ENCODE data around the gene FBN1. TPM values are rescaled to one million over a fixed set of nuclear protein-coding genes. Genes with fewer than 3 reads are reported as not detected.

The FBN1 gene
- total and polyA plus RNA-seq, 7 donors = 1.2 to 173 (median 57.0) TPM

DNA sequence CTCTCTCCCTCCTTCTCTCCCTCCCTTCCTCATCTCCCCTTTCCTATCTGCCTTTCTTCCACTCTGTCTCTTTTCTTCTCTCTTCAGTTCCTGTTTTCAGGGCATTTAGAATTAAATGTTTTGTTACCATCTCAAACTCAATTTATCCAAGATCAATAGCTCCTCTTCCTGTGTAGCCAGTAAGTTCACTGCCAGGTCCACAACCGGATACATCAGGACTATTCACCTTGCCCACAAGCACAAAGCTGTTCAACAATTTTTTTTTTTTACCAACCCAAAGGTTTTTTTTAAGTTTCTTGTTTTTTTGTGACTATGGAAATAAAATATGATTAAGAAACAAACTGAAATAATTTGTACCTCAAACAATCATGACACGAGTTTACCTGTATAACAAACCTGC is 26.1 kb downstream of the FBN1 start:
- H3K4me3 ChIP-seq = no peak overlapping the region
- intact Hi-C loops (cut with DNase I) = no loop called here
- no peaks in the 10 kb centered on the region for H3K36me3 ChIP-seq
- H3K27ac ChIP-seq = no peak overlapping the region
- peaks cover 0 to 37% (median 21%) of the 10 kb centered on the region in 4 donors for H3K4me1 ChIP-seq
- DNase-seq = no peak
- WGBS, 2 donors = 67 to 83% methylated on average over 2 of the region's 2 CpGs
- H3K27me3 ChIP-seq = no peaks in the 10 kb centered on the region
- no peaks in the 10 kb centered on the region for H3K9me3 ChIP-seq
- TF ChIP-seq, protein P1, sequence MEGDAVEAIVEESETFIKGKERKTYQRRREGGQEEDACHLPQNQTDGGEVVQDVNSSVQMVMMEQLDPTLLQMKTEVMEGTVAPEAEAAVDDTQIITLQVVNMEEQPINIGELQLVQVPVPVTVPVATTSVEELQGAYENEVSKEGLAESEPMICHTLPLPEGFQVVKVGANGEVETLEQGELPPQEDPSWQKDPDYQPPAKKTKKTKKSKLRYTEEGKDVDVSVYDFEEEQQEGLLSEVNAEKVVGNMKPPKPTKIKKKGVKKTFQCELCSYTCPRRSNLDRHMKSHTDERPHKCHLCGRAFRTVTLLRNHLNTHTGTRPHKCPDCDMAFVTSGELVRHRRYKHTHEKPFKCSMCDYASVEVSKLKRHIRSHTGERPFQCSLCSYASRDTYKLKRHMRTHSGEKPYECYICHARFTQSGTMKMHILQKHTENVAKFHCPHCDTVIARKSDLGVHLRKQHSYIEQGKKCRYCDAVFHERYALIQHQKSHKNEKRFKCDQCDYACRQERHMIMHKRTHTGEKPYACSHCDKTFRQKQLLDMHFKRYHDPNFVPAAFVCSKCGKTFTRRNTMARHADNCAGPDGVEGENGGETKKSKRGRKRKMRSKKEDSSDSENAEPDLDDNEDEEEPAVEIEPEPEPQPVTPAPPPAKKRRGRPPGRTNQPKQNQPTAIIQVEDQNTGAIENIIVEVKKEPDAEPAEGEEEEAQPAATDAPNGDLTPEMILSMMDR (IDR thresholded peaks at IDR 0.05) = no peak
- TF ChIP-seq EP300 (IDR thresholded peaks at IDR 0.05) = no peak
- TF ChIP-seq POLR2A (IDR thresholded peaks at IDR 0.05) = no peak
- TF ChIP-seq POLR2AphosphoS5 (IDR thresholded peaks at IDR 0.05) = no peak

DNA sequence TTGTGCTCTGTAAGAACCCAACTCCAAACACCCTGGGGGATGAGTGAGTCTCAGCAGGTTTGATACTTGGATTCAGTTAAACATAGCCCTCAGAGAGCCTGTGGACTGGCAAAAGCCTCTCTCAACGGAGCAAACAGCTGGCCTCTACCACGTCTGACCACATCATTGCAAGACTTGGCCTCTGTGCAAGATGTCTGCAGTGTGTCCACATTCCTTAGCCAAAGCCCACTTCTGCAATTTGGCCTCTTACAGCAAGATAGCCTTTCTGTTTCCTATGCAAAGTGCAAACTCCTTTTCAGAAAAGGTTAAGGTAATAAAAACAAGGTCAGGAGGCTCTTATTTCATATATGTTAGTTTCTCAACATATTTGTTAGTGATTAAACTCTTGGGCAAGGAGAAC is 27.9 kb downstream of the FBN1 start:
- peaks cover 0 to 38% (median 21%) of the 10 kb centered on the region in 4 donors for H3K4me1 ChIP-seq
- H3K9me3 ChIP-seq = no peaks in the 10 kb centered on the region
- no peaks in the 10 kb centered on the region for H3K36me3 ChIP-seq
- intact Hi-C loops (cut with DNase I) = no loop called here
- H3K4me3 ChIP-seq = no peak overlapping the region
- TF ChIP-seq POLR2A (IDR thresholded peaks at IDR 0.05) (no peak), EP300 (IDR thresholded peaks at IDR 0.05) (no peak), POLR2AphosphoS5 (IDR thresholded peaks at IDR 0.05) (peak in 3 of 4 donors; percentile 27 to 60 (median 44))
- TF ChIP-seq, protein P1 (IDR thresholded peaks at IDR 0.05) = no peak
- peak; percentile 84 for DNase-seq
- peak overlapping the region in 3 of 4 donors; percentile 46 to 68 (median 47) for H3K27ac ChIP-seq
- H3K27me3 ChIP-seq = no peaks in the 10 kb centered on the region
- 50 to 60% methylated on average over 2 of the region's 2 CpGs for WGBS, 2 donors

DNA sequence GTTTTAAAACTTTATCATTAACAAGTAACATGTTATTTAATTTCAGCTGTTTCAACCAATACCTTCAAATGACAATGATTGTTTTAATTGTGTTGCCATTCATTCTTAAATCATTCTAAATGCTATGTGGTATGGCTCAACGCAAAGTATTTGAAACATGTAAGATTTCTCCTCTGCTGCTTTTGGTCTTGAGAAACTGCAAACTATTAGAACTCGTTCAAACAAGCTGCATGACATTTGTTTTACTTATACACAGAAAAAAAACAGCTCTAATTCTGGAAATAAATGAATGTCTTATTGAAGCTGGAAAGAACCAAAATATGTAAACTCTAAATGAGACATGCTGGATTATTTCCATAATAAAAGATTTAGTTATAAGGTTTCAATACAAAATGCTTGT is 29.3 kb downstream of the FBN1 start:
- intact Hi-C loops (cut with DNase I) = no loop called here
- Histone ChIP-seq H3K4me3 (no peak overlapping the region), H3K4me1 (peaks cover 0 to 38% (median 21%) of the 10 kb centered on the region in 4 donors), H3K27me3 (no peaks in the 10 kb centered on the region), H3K27ac (peak overlapping the region in 2 of 4 donors; percentile 47 to 68), H3K9me3 (no peaks in the 10 kb centered on the region), H3K36me3 (no peaks in the 10 kb centered on the region)
- DNase-seq = no peak
- WGBS, 2 donors = 64 to 82% methylated on average over 2 of the region's 2 CpGs
- no peak for TF ChIP-seq POLR2A (IDR thresholded peaks at IDR 0.05)
- no peak for TF ChIP-seq POLR2AphosphoS5 (IDR thresholded peaks at IDR 0.05)
- TF ChIP-seq, protein P1 (IDR thresholded peaks at IDR 0.05) = no peak
- TF ChIP-seq EP300 (IDR thresholded peaks at IDR 0.05) = no peak

DNA sequence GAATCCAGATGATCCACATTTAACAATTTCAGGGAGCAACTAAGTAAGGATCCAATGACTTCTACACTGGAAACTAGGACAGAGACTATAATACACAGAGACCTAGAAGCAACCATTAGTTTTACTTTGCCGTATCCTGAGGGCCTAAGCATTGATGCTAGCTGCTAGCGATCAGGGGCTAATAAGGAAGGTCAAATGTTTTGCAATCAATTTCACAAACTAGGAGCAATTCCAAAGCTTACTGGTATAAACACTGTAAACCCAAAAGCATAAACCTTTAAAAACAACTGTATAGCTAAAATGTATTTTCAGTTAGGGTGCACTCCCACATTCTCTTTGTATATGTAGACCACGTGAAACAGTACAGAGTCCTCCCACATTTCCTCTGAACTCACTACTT is 31.5 kb downstream of the FBN1 start:
- intact Hi-C loops (cut with DNase I) = no loop called here

More for the DNA sequence above, 31.5 kb downstream of the FBN1 start:
- Histone ChIP-seq H3K9me3 (no peaks in the 10 kb centered on the region), H3K36me3 (peaks cover 0 to 10% (median 0%) of the 10 kb centered on the region in 4 donors), H3K4me1 (peaks cover 0 to 38% (median 21%) of the 10 kb centered on the region in 4 donors), H3K4me3 (no peak overlapping the region), H3K27me3 (no peaks in the 10 kb centered on the region), H3K27ac (peak overlapping the region in 1 of 4 donors; percentile 21)
- 83% methylated on average over 3 of the region's 3 CpGs for whole genome bisulfite sequencing, 2 donors
- TF ChIP-seq, protein P1 (IDR thresholded peaks at IDR 0.05) = no peak
- no peak for TF ChIP-seq EP300 (IDR thresholded peaks at IDR 0.05)
- no peak for TF ChIP-seq POLR2A (IDR thresholded peaks at IDR 0.05)
- no peak for TF ChIP-seq POLR2AphosphoS5 (IDR thresholded peaks at IDR 0.05)
- no peak for DNase-seq

Measured in sigmoid colon (tissue), 7 donors.